HL-60 (cell line): ENCODE results near the gene TLR5.

Experiments used
- DNase-seq, 2 experiments: peaks; one replicate each; pipeline ENCODE4 v3.0.0-alpha.2; 2010 to 2020; ENCODE audit warnings: low read depth in 1 of 2, low spot score in 1 of 2
- H3K27ac ChIP-seq: fragments of 250-450 bp; sonication (Bioruptor Pico); replicated peaks from 2 replicates; pipeline ENCODE4 v1.5.1; 2020; ENCODE audit warnings: mild to moderate bottlenecking, moderate library complexity
- H3K27me3 ChIP-seq: fragments of 250-450 bp; sonication (Bioruptor Pico); 2 replicates; pipeline ENCODE4 v1.5.1; 2021; ENCODE audit warnings: mild to moderate bottlenecking, moderate library complexity; ENCODE audit not compliant: insufficient read depth, poor library complexity, severe bottlenecking
- H3K4me3 ChIP-seq: replicated peaks from 2 replicates; pipeline ENCODE4 v1.5.1; 2011; ENCODE audit warnings: mild to moderate bottlenecking, control low read depth, low read length; ENCODE audit not compliant: insufficient read depth
- CTCF ChIP-seq: IDR thresholded peaks from one replicate; pipeline ENCODE4 v1.5.1; 2011; ENCODE audit warnings: low read length, control low read depth, inconsistent platforms; ENCODE audit not compliant: insufficient read depth
- GABPA ChIP-seq: IDR thresholded peaks from 2 replicates; pipeline ENCODE4 v1.6.1; 2012; ENCODE audit warnings: low read depth
- POLR2AphosphoS5 ChIP-seq: IDR thresholded peaks from 2 replicates; pipeline ENCODE4 v1.6.1; 2012; ENCODE audit warnings: low read depth
- SPI1 ChIP-seq: IDR thresholded peaks from 2 replicates; pipeline ENCODE4 v1.6.1; 2012; ENCODE audit warnings: low read depth, mild to moderate bottlenecking, borderline replicate concordance
- TF ChIP-seq, protein P1 (sequence below): IDR thresholded peaks from 2 replicates; pipeline ENCODE4 v1.6.1; 2012; ENCODE audit warnings: low read depth; ENCODE audit not compliant: insufficient replicate concordance

TLR5 gene

DNA sequence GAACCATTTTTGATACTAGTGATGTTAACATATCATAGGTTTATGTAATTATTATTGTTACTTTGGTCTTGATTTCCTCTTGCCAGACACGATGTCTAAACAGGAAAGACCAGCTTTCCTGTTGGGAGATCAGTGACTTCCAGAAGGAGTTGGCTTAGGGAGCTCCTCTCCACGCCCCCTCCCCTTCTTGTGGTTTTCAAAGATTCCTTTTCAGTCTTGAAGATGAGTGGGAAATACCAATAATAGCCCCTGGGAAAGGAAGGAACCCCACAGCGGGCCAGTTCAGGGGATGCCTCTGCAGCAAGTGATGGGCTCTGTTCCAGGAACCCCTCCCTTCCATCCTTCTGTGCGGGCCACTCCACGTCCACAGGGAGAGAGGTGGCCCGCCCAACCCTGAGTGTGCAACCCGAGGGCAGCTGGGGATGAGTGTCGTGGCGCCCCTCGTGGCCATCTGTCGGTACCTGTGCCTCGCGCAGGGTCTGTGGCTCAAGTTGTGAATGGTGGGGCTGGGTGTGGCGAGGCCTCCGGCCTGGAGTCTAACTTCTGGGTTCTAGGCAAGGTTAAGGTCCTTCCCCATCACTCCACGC is 65.7 kb downstream of the TLR5 start:
- H3K4me3 ChIP-seq, result no peak overlapping the region
- no peak overlapping the region for H3K27ac ChIP-seq
- TF ChIP-seq GABPA, result no peak
- no peak for DNase-seq
- no peaks in the 10 kb centered on the region for H3K27me3 ChIP-seq

DNA sequence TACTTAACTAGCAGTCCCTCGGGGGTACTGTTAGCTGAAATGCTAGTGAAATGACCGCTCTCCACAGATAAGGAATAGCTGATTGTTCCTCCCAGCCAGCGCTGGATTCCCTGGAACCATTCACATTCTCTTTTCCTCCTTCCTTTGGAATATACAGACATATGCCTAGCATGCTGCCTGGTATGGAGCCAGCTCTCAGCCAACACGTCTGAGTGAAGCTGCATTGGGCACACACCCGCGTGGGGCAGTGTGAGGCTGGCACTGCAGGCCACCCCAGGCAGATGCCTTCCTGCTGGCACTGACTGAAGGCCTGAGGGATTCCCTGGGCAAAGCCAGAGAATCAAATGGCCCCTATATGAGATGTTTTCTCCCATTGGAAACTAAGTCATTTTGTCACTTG is 66.7 kb downstream of the TLR5 start:
- H3K4me3 ChIP-seq, result no peak overlapping the region
- H3K27ac ChIP-seq, result no peak overlapping the region
- no peaks in the 10 kb centered on the region for H3K27me3 ChIP-seq
- no peak for DNase-seq
- no peak for TF ChIP-seq CTCF
- no peak for TF ChIP-seq SPI1
- no peak for TF ChIP-seq GABPA
- TF ChIP-seq POLR2AphosphoS5, result no peak
- TF ChIP-seq, protein P1, sequence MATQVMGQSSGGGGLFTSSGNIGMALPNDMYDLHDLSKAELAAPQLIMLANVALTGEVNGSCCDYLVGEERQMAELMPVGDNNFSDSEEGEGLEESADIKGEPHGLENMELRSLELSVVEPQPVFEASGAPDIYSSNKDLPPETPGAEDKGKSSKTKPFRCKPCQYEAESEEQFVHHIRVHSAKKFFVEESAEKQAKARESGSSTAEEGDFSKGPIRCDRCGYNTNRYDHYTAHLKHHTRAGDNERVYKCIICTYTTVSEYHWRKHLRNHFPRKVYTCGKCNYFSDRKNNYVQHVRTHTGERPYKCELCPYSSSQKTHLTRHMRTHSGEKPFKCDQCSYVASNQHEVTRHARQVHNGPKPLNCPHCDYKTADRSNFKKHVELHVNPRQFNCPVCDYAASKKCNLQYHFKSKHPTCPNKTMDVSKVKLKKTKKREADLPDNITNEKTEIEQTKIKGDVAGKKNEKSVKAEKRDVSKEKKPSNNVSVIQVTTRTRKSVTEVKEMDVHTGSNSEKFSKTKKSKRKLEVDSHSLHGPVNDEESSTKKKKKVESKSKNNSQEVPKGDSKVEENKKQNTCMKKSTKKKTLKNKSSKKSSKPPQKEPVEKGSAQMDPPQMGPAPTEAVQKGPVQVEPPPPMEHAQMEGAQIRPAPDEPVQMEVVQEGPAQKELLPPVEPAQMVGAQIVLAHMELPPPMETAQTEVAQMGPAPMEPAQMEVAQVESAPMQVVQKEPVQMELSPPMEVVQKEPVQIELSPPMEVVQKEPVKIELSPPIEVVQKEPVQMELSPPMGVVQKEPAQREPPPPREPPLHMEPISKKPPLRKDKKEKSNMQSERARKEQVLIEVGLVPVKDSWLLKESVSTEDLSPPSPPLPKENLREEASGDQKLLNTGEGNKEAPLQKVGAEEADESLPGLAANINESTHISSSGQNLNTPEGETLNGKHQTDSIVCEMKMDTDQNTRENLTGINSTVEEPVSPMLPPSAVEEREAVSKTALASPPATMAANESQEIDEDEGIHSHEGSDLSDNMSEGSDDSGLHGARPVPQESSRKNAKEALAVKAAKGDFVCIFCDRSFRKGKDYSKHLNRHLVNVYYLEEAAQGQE, result no peak

DNA sequence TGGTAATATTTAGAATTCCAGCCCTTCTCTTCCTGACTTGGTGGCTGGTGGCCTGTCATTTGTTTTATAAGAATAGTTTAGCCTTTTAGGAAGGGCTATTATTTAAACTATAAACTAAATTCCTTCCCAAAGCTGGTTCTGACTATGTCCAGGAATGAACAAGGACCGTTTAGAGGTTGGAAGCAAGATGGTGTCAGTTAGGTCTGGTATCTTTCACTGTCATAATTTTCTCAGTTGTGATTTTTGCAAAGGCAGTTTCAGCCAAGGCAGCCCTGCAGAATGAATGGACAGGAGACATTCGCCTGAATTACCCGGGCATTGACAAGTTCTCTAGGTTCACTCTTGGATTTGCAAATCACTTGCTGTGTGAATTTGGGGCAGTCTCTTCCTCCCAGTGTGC is 67.2 kb downstream of the TLR5 start:
- Histone ChIP-seq H3K4me3 (no peak overlapping the region), H3K27me3 (peaks cover 2% of the 10 kb centered on the region), H3K27ac (no peak overlapping the region)
- no peak for DNase-seq
- TF ChIP-seq, protein P1, result no peak
- TF ChIP-seq POLR2AphosphoS5, result no peak

- Histone ChIP-seq H3K4me3 (no peak overlapping the region), H3K27me3 (peaks cover 2% of the 10 kb centered on the region), H3K27ac (no peak overlapping the region)
- TF ChIP-seq, protein P1, result no peak
- TF ChIP-seq CTCF (no peak), POLR2AphosphoS5 (no peak)
- no peak for DNase-seq
These were observed 68.4 kb downstream of the TLR5 start for GRCh38 chr1:223074445-223075300.
